ENCODE results near the gene VTI1A. TPM values are rescaled to one million over a fixed set of nuclear protein-coding genes. Genes with fewer than 3 reads are reported as not detected.

Gene VTI1A
- total and polyA plus RNA-seq, 2 of the 8 experiments (the other 6 are each of a cell fraction or from before 2014, with no cell fraction given) = 6.0 to 20.0 TPM

- no peak for FAIRE-seq
- no peak overlapping the region for H3K18ac ChIP-seq (ENCODE audit: extremely low read depth, low read length)
- no peak overlapping the region for H3K4ac ChIP-seq (replicated peaks; ENCODE audit: insufficient read length, low read depth, low read length)
- no peaks in the 10 kb centered on the region for H3K36me3 ChIP-seq (ENCODE audit: control insufficient read depth in 2 of 4, insufficient read depth in 4 of 4, low read length in 3 of 4)
- no peak overlapping the region for H3K4me3 ChIP-seq (ENCODE audit: extremely low read depth in 1 of 4, insufficient read depth in 2 of 4, low read depth in 3 of 4, low read length in 4 of 4)
- POLR2A ChIA-PET (ENCODE audit: partially characterized antibody) = interaction anchor here (1.1 kb wide), 1 partner anchor 271 kb away, joined by 3 read pairs; no protein-coding TSS in a partner anchor
- H2BK12ac ChIP-seq (ENCODE audit: low read depth, low read length) = no peak overlapping the region
- peaks cover 0 to 11% (median 2%) of the 10 kb centered on the region in 4 experiments; a peak in 4 of 7 replicates for H3K4me1 ChIP-seq (replicated peaks in 1 of 4; ENCODE audit: control insufficient read depth in 3 of 4, insufficient read depth in 4 of 4, low read length in 3 of 4)
- H2BK15ac ChIP-seq (ENCODE audit: low read length) = no peak overlapping the region
- H3K79me2 ChIP-seq (ENCODE audit: control insufficient read depth in 1 of 2, insufficient read depth in 2 of 2, low read length in 2 of 2) = no peaks in the 10 kb centered on the region
- H2AK5ac ChIP-seq (ENCODE audit: low read depth, low read length) = no peak overlapping the region
- no peak for DNase-seq (ENCODE audit: low read depth in 1 of 2, low spot score in 2 of 2)
- 83% methylated on average over 3 of the region's 3 CpGs; no CpG with 5 or more reads in 1 of the 2 experiments for WGBS, 2 experiments (ENCODE audit: extremely low coverage in 1 of 2, insufficient coverage in 1 of 2, insufficient read length in 1 of 2, insufficient replicate concordance in 2 of 2, low coverage in 1 of 2, low lambda C conversion rate in 2 of 2, missing lambda C conversion rate in 1 of 2)
- no peak overlapping the region for H2BK5ac ChIP-seq (ENCODE audit: low read depth, low read length)
- no peak overlapping the region for H2BK20ac ChIP-seq (ENCODE audit: low read length)
- no peak overlapping the region for H3K9ac ChIP-seq (replicated peaks in 1 of 4; ENCODE audit: extremely low read depth in 1 of 4, low read depth in 3 of 4, low read length in 3 of 4)
- no peak overlapping the region for H3K23ac ChIP-seq (ENCODE audit: insufficient read length)
- no peaks in the 10 kb centered on the region for H3K23me2 ChIP-seq (ENCODE audit: low read depth, low read length)
- H2BK120ac ChIP-seq (replicated peaks; ENCODE audit: low read depth, low read length) = no peak overlapping the region
- no peaks in the 10 kb centered on the region for H3K79me1 ChIP-seq (ENCODE audit: low read depth, low read length)
- H3K9me3 ChIP-seq (ENCODE audit: insufficient read depth in 2 of 2, low read depth in 1 of 2, low read length in 1 of 2) = no peaks in the 10 kb centered on the region
- no peak overlapping the region for H3K27ac ChIP-seq (ENCODE audit: low read depth, low read length)
- no peak overlapping the region for H4K8ac ChIP-seq (ENCODE audit: extremely low read depth, insufficient read depth, low read length)
- H3K27me3 ChIP-seq (replicated peaks in 1 of 4; ENCODE audit: control insufficient read depth in 3 of 4, extremely low read depth in 1 of 4, insufficient read depth in 3 of 4, low read length in 3 of 4) = no peaks in the 10 kb centered on the region
- CTCF ChIA-PET (ENCODE audit: partially characterized antibody) = interaction anchor here (0.7 to 4.4 kb wide), 17 partner anchors 11 to 343 kb away, joined by 3 to 40 read pairs (median 4); no protein-coding TSS in a partner anchor
- no peak overlapping the region for H3K56ac ChIP-seq (replicated peaks; ENCODE audit: insufficient read length, low read depth, low read length)
- no peaks in the 10 kb centered on the region for H4K20me1 ChIP-seq (replicated peaks in 1 of 2; ENCODE audit: control insufficient read depth in 1 of 2, insufficient read depth in 2 of 2, low read length in 2 of 2)
- H2AFZ ChIP-seq (ENCODE audit: low read length) = no peak overlapping the region
- no peak overlapping the region for H4K5ac ChIP-seq (ENCODE audit: insufficient read length, low read depth, low read length)
- no peak overlapping the region for H3K14ac ChIP-seq (ENCODE audit: insufficient read length)
- H3K4me2 ChIP-seq (ENCODE audit: insufficient read depth in 1 of 2, low read depth in 2 of 2, low read length in 2 of 2) = no peak overlapping the region
- no peak overlapping the region for H4K91ac ChIP-seq (replicated peaks; ENCODE audit: insufficient read length, low read length)
- TF ChIP-seq KDM1A (IDR thresholded peaks at IDR 0.05; ENCODE audit: borderline replicate concordance, low read length) (no peak), CTBP2 (IDR thresholded peaks at IDR 0.05; ENCODE audit: borderline replicate concordance, insufficient read depth, insufficient read length, low read length) (no peak), FOSL1 (IDR thresholded peaks at IDR 0.05; ENCODE audit: insufficient read depth, low read depth, low read length) (no peak), ATF2 (IDR thresholded peaks at IDR 0.05; ENCODE audit: low read length) (no peak)
Observed at GRCh38 chr10:112722758-112723157, 275.7 kb downstream of the VTI1A start.
